IMR-90 (cell line): ENCODE measurements around the gene ST3GAL4.

Experiments used
- CHD1 ChIP-seq: IDR thresholded peaks from 2 replicates; pipeline ENCODE4 v1.6.1; 2012; ENCODE audit warnings: low read depth, low read length, improper control_type of control experiment
- ELK1 ChIP-seq: fragments of 150-350 bp; IDR thresholded peaks from 2 replicates; pipeline ENCODE4 v1.6.1; 2016; ENCODE audit warnings: low read depth, mild to moderate bottlenecking, low read length, moderate library complexity, borderline replicate concordance
- FOS ChIP-seq: fragments of 150-350 bp; IDR thresholded peaks from 2 replicates; pipeline ENCODE4 v1.6.1; 2016; ENCODE audit warnings: low read depth, low read length
- MAZ ChIP-seq: IDR thresholded peaks from 2 replicates; pipeline ENCODE4 v1.6.1; 2012; ENCODE audit warnings: low read depth, mild to moderate bottlenecking, low read length, improper control_type of control experiment, moderate library complexity, borderline replicate concordance
- POLR2A ChIP-seq: IDR thresholded peaks from 2 replicates; pipeline ENCODE4 v1.6.1; 2012; ENCODE audit warnings: mild to moderate bottlenecking, low read depth, low read length
- RAD21 ChIP-seq: IDR thresholded peaks from 2 replicates; pipeline ENCODE4 v1.6.1; 2012; ENCODE audit warnings: low read length, improper control_type of control experiment
- TF ChIP-seq, protein P1 (sequence below): conservative IDR thresholded peaks from 2 replicates; pipeline ENCODE4 v1.5.1; 2012; ENCODE audit warnings: mild to moderate bottlenecking, low read depth, low read length, improper control_type of control experiment
- TF ChIP-seq, protein P2 (sequence below): fragments of 150-350 bp; IDR thresholded peaks from 2 replicates; pipeline ENCODE4 v1.6.1; 2017; ENCODE audit warnings: mild to moderate bottlenecking, antibody characterized with exemption, low read length, low read depth

GRCh38 chr11:126422446-126422845, 67.0 kb downstream of the ST3GAL4 start:
- TF ChIP-seq, protein P1, sequence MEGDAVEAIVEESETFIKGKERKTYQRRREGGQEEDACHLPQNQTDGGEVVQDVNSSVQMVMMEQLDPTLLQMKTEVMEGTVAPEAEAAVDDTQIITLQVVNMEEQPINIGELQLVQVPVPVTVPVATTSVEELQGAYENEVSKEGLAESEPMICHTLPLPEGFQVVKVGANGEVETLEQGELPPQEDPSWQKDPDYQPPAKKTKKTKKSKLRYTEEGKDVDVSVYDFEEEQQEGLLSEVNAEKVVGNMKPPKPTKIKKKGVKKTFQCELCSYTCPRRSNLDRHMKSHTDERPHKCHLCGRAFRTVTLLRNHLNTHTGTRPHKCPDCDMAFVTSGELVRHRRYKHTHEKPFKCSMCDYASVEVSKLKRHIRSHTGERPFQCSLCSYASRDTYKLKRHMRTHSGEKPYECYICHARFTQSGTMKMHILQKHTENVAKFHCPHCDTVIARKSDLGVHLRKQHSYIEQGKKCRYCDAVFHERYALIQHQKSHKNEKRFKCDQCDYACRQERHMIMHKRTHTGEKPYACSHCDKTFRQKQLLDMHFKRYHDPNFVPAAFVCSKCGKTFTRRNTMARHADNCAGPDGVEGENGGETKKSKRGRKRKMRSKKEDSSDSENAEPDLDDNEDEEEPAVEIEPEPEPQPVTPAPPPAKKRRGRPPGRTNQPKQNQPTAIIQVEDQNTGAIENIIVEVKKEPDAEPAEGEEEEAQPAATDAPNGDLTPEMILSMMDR: no peak
- TF ChIP-seq POLR2A (no peak), FOS (no peak), MAZ (no peak), ELK1 (no peak), RAD21 (no peak), CHD1 (no peak)
- TF ChIP-seq, protein P2, sequence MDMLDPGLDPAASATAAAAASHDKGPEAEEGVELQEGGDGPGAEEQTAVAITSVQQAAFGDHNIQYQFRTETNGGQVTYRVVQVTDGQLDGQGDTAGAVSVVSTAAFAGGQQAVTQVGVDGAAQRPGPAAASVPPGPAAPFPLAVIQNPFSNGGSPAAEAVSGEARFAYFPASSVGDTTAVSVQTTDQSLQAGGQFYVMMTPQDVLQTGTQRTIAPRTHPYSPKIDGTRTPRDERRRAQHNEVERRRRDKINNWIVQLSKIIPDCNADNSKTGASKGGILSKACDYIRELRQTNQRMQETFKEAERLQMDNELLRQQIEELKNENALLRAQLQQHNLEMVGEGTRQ: no peak
